ENCODE data around the gene PCDHB1.
"Not testable (repeated sequence)": the region's sequence is repeated elsewhere in the genome, so short reads cannot be mapped to it uniquely, and the experiment has no call there.

PCDHB1 gene

DNA sequence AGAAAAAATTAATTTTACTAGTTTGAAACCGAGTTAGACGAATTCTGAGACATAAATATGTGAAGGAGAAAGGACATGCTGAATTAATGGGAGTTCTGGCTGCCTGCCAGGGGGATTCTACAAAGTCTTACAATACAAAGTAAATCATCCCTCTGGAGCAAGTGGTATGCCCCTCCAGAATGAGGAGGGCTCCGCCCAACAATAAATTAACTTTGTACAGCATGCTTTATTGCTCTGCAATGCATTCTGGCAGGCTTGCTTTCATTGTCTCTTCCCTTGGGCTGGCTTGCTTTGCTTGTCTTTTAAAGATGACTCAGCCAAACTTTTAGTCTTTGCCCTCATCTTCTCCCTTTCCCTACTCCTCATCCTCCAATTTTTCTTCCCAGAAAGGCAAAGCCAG lies 11.7 kb upstream of the PCDHB1 start:
- Mint-ChIP-seq H3K36me3 (ENCODE audit: low read depth) (no peaks in the 10 kb centered on the region), H3K4me3 (no peak overlapping the region), H3K27me3 (peaks cover 19% of the 10 kb centered on the region), H3K9me3 (no peaks in the 10 kb centered on the region), H3K27ac (no peak overlapping the region), H3K4me1 (ENCODE audit: low read depth) (no peaks in the 10 kb centered on the region)

DNA sequence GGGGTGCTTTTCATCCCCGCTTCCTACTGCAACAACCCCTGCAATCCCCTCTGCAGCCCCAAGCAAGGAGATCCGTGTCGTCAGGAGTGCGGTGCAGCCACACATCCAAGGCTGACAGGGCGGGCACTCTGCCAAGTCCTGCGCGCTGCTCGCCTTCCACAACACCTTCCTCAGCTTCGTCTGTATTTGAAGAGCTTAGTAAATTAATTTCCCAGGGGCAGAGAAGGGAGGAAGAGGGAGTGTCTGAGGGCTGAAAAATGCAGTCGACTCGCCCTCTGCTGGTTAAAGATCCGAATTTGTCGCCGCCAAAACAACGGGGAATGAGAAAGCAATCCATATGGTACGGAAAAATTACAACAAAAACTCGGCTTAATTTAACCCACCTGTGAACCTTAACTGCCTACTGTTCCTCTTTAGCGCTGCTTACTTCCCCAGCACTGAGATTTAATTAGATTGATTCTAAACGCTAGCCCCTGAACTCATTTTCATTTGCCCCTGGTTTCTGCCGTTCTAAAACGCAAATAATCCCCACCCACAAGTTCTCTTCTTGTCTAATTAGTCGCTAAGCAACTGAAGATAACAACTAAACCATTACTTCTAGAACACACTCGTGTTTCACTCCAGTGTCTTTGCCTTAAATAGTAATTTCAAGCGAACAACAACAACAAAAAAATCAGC lies 10.9 kb upstream of the PCDHB1 start:
- Mint-ChIP-seq H3K27me3 (peaks cover 19% of the 10 kb centered on the region), H3K4me1 (ENCODE audit: low read depth) (no peaks in the 10 kb centered on the region), H3K27ac (no peak overlapping the region), H3K9me3 (no peaks in the 10 kb centered on the region), H3K36me3 (ENCODE audit: low read depth) (no peaks in the 10 kb centered on the region), H3K4me3 (no peak overlapping the region)

DNA sequence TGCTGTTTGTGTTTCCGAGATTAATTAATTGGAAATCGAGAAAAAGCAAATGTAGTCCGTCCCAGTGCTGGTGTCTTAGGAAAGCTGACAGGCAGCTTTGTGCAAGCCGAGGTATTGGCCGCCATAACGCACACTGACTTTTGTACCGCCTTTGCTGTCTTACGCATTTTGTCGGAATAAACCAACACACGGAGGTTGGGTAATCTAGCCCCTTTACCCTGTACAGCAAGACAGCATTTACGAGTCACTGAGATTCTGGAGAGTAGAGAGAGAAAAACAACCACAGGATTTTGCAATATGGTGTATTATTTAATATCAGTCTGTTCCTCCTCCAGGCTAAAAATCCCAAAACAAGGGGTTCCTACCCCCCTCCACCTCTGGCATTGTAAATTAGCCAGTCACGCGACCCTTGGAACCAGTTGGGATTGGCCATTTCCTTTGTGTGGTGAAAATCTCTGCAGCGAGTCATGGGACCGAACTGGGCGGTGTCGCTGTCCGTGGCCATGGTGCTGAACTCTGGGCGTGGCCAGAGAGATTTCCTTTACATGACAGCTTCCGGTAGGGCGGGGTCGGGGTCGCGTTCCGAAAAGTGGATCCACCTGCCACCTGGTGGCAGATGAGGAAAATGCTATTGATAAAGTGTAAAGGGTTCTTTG lies 10.3 kb upstream of the PCDHB1 start:
- Mint-ChIP-seq H3K9me3 (no peaks in the 10 kb centered on the region), H3K27ac (no peak overlapping the region), H3K4me3 (no peak overlapping the region), H3K27me3 (peaks cover 23% of the 10 kb centered on the region), H3K36me3 (ENCODE audit: low read depth) (no peaks in the 10 kb centered on the region), H3K4me1 (ENCODE audit: low read depth) (no peaks in the 10 kb centered on the region)

DNA sequence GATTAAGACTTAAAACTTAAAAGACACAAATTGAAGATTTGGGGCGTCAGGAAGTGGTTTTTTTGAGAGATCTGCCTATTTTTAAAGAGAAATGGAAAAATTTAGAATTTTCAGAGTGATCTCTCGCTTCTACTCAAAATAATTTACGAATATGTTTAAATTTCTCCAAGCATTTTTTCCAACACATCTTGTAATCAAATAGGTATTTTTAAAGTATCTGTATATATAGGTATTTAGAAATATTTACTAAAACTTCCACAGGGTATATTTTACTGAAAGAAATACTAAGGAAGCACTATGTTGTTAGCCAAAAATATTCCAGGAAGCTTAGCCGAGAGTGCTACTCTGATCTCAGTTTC lies 9.8 kb upstream of the PCDHB1 start:
- no peaks in the 10 kb centered on the region for H3K36me3 Mint-ChIP-seq (ENCODE audit: low read depth)
- no peaks in the 10 kb centered on the region for H3K9me3 Mint-ChIP-seq
- H3K4me3 Mint-ChIP-seq: no peak overlapping the region
- no peaks in the 10 kb centered on the region for H3K4me1 Mint-ChIP-seq (ENCODE audit: low read depth)
- H3K27me3 Mint-ChIP-seq: peaks cover 24% of the 10 kb centered on the region
- H3K27ac Mint-ChIP-seq: no peak overlapping the region

DNA sequence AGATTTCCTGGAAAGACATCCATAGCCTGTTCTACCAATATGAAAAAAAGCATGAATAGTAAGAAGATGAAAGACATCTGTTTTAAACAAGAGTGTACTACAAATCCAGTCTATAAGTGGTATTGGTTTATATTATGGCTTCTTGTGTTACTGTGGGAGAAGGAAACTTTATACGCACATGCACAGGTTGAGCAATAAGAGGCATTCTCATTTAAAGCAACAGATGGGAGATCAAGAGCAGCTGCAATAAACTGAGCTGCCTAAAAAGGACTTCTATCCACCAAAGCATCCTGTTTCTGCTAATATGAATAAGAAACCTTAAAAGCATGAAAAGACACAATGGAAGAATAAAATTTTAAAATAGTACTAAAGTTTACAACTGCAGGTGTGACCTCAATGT lies 8.6 kb upstream of the PCDHB1 start:
- H3K4me3 Mint-ChIP-seq: no peak overlapping the region
- H3K4me1 Mint-ChIP-seq (ENCODE audit: low read depth): no peaks in the 10 kb centered on the region
- H3K36me3 Mint-ChIP-seq (ENCODE audit: low read depth): no peaks in the 10 kb centered on the region
- peaks cover 23% of the 10 kb centered on the region for H3K27me3 Mint-ChIP-seq
- H3K27ac Mint-ChIP-seq: no peak overlapping the region
- H3K9me3 Mint-ChIP-seq: no peaks in the 10 kb centered on the region

DNA sequence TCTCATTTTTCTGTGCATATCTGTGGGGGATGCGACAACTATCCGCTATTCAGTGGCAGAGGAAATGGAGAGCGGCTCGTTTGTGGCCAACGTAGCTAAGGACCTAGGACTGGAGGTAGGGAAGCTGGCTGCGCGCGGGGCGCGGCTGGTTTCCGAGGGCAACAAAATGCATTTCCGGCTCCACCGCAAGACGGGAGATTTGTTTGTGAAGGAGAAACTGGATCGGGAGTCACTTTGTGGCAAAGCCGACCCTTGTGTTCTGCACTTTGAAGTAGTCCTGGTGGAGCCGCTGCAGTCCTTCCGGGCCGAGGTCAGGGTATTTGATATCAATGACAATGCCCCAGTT lies 320 bp downstream of the PCDHB1 start:
- Mint-ChIP-seq H3K4me1 (ENCODE audit: low read depth) (peaks cover 4% of the 10 kb centered on the region), H3K36me3 (ENCODE audit: low read depth) (no peaks in the 10 kb centered on the region), H3K4me3 (peak overlapping the region; percentile 15), H3K9me3 (peaks cover 16% of the 10 kb centered on the region), H3K27ac (no peak overlapping the region), H3K27me3 (peaks cover 50% of the 10 kb centered on the region)

DNA sequence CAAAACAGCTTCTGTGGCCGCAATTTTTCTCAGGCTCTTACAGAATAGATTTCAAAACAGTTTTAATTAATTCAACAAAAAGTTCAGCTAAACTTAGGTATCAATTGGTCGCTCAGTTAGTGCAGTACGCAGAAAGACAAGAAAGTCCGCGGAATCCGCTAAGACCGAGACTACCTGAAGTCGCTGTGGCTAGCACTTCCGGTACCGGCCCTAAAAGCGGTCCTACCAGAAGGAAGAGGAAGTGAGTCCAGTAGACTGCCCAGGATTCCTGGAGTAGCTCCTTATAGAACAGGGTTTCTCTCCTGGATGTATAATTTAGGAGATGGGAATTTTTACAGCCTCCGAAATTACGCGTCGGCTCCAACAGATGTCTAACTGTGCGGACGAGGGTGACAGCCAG lies 26.7 kb downstream of the PCDHB1 start:
- Mint-ChIP-seq H3K27ac (no peak overlapping the region), H3K27me3 (peaks cover 36% of the 10 kb centered on the region), H3K9me3 (peaks cover 8% of the 10 kb centered on the region), H3K4me3 (no peak overlapping the region), H3K4me1 (ENCODE audit: low read depth) (no peaks in the 10 kb centered on the region), H3K36me3 (ENCODE audit: low read depth) (no peaks in the 10 kb centered on the region)

DNA sequence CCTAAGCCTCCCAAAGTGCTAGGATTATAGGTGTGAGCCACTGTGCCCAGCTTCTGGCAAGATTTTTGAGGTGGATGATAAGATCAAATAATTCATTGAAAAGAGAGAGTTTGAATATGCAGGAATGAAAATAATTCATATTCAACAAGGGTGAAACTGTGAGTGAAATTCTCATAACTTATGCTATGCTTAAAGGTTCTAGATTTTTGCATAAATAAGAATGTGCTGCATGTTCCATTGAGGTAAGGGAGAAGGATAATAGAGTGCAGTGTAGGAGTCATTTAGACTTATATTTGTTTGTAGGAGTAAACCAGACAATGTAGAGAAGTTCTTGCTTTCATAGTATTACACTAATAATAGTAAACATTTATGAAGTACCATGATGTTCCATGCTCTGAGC lies 31.1 kb downstream of the PCDHB1 start:
- H3K36me3 Mint-ChIP-seq (ENCODE audit: low read depth): no peaks in the 10 kb centered on the region
- peaks cover 4% of the 10 kb centered on the region for H3K9me3 Mint-ChIP-seq
- H3K4me1 Mint-ChIP-seq (ENCODE audit: low read depth): peaks cover 5% of the 10 kb centered on the region
- H3K27me3 Mint-ChIP-seq: peaks cover 49% of the 10 kb centered on the region
- H3K4me3 Mint-ChIP-seq: no peak overlapping the region
- no peak overlapping the region for H3K27ac Mint-ChIP-seq

DNA sequence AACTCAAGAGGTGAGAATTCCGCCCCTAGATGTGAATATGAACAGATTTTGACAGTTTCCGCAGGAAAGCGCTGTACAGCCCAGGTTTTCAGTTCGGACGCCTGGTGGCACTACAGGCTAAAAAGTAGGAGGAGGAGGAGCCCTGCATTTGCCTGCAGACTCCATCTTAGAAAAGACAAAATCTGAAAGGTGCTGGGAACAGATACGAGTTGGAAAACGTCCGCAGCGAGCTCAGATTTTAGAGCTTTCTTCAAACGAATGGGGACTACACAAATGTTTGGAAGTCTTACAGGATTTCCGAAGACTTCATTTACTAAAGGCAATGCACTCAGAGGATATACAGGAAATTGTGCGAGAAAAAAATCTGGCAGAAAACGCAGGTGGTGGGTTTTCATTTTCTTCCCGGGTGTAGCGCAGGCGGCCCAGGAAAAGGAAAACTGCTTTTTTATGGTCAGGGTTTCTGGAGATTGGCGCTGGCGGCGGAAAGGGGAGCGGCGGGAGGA lies 33.4 kb downstream of the PCDHB1 start:
- Mint-ChIP-seq H3K27me3 (peaks cover 40% of the 10 kb centered on the region), H3K4me1 (ENCODE audit: low read depth) (peaks cover 5% of the 10 kb centered on the region), H3K27ac (no peak overlapping the region), H3K4me3 (peak overlapping the region; percentile 76), H3K9me3 (no peaks in the 10 kb centered on the region), H3K36me3 (ENCODE audit: low read depth) (no peaks in the 10 kb centered on the region)

DNA sequence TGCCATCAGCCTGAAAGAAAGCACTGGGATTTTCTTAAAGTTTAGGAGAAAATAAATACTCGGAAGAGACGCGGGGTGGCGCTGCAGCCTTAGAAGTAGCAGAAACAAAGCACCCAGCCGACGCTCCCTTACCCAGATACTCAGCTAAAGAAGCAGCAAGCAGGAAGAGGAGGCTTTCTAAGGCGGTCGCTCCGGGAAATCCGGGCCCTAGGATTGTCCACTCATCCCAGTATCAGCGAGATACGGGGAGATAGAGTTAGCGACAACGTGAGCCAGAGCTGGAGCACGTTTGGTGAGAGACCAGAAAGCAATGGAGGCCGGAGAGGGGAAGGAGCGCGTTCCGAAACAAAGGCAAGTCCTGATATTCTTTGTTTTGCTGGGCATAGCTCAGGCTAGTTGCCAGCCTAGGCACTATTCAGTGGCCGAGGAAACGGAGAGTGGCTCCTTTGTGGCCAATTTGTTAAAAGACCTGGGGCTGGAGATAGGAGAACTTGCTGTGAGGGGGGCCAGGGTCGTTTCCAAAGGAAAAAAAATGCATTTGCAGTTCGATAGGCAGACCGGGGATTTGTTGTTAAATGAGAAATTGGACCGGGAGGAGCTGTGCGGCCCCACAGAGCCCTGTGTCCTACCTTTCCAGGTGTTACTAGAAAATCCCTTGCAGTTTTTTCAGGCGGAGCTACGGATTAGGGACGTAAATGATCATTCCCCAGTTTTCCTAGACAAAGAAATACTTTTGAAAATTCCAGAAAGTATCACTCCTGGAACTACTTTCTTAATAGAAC lies 43.5 kb downstream of the PCDHB1 start, which contains the start of gene PCDHB2:
PCDHB2 (plus strand) TSS at position 135 of the 782 bp plus-strand sequence; CDS start at position 311, 176 bp downstream.
- Mint-ChIP-seq H3K4me3 (no peak within 1 kb of the TSS), H3K36me3 (ENCODE audit: low read depth) (peaks cover 9% of the 10 kb centered on the region), H3K27me3 (peaks cover 48% of the 10 kb centered on the region), H3K4me1 (ENCODE audit: low read depth) (no peaks in the 10 kb centered on the region), H3K27ac (no peak within 1 kb of the TSS), H3K9me3 (peaks cover 25% of the 10 kb centered on the region)

DNA sequence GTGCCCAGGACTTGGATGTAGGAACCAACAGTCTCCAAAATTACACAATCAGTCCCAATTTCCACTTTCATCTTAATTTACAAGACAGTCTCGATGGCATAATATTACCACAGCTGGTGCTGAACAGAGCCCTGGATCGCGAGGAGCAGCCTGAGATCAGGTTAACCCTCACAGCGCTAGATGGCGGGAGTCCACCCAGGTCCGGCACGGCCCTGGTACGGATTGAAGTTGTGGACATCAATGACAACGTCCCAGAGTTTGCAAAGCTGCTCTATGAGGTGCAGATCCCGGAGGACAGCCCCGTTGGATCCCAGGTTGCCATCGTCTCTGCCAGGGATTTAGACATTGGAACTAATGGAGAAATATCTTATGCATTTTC lies 44.1 kb downstream of the PCDHB1 start:
- Mint-ChIP-seq H3K9me3 (peaks cover 26% of the 10 kb centered on the region), H3K4me1 (ENCODE audit: low read depth) (no peaks in the 10 kb centered on the region), H3K4me3 (no peak overlapping the region), H3K36me3 (ENCODE audit: low read depth) (peaks cover 9% of the 10 kb centered on the region), H3K27ac (no peak overlapping the region), H3K27me3 (peaks cover 51% of the 10 kb centered on the region)

DNA sequence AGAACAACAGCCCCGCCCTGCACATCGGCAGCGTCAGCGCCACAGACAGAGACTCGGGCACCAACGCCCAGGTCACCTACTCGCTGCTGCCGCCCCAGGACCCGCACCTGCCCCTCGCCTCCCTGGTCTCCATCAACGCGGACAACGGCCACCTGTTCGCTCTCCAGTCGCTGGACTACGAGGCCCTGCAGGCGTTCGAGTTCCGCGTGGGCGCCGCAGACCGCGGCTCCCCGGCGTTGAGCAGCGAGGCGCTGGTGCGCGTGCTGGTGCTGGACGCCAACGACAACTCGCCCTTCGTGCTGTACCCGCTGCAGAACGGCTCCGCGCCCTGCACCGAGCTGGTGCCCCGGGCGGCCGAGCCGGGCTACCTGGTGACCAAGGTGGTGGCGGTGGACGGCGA lies 45.0 kb downstream of the PCDHB1 start:
- H3K27ac Mint-ChIP-seq; H3K36me3 Mint-ChIP-seq (ENCODE audit: low read depth); H3K4me1 Mint-ChIP-seq (ENCODE audit: low read depth); H3K4me3 Mint-ChIP-seq: not testable (repeated sequence)
- peaks cover 26% of the 10 kb centered on the region for H3K9me3 Mint-ChIP-seq
- H3K27me3 Mint-ChIP-seq: peaks cover 59% of the 10 kb centered on the region

DNA sequence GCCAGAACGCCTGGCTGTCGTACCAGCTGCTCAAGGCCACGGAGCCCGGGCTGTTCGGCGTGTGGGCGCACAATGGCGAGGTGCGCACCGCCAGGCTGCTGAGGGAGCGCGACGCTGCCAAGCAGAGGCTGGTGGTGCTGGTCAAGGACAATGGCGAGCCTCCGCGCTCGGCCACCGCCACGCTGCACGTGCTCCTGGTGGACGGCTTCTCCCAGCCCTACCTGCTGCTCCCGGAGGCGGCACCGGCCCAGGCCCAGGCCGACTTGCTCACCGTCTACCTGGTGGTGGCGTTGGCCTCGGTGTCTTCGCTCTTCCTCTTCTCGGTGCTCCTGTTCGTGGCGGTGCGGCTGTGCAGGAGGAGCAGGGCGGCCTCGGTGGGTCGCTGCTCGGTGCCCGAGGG lies 45.4 kb downstream of the PCDHB1 start:
- not testable (repeated sequence) for H3K36me3 Mint-ChIP-seq (ENCODE audit: low read depth); H3K27ac Mint-ChIP-seq; H3K4me3 Mint-ChIP-seq; H3K4me1 Mint-ChIP-seq (ENCODE audit: low read depth)
- H3K9me3 Mint-ChIP-seq: peaks cover 30% of the 10 kb centered on the region
- H3K27me3 Mint-ChIP-seq: peaks cover 63% of the 10 kb centered on the region

DNA sequence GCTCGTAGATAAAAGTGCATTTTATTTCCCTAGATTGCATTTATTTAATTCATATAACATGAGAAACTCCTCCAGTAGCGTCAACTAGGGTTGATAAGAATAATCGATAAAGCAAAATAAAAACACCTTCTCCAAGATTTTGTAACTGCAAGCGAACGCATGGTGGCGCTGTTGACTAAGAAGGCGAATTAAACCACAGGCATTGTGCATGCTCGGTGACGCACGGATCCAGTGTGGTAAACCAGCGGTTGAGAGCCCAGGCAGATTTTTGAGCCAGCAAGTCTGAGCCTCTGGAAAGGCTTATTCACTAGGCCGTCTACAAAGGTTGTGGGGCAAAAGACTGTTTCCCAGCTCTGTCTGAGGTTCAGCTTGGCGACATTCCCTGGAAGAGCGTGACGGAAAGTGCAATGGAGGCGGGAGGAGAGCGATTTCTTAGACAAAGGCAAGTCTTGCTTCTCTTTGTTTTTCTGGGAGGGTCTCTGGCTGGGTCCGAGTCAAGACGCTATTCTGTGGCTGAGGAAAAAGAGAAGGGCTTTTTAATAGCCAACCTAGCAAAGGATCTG lies 49.1 kb downstream of the PCDHB1 start, which contains the start of gene PCDHB3:
PCDHB3 (plus strand) TSS at position 231 of the 563 bp plus-strand sequence; CDS start at position 408, 177 bp downstream.
- no peak within 1 kb of the TSS for H3K27ac Mint-ChIP-seq
- peaks cover 58% of the 10 kb centered on the region for H3K27me3 Mint-ChIP-seq
- H3K9me3 Mint-ChIP-seq: peaks cover 18% of the 10 kb centered on the region
- peaks cover 7% of the 10 kb centered on the region for H3K36me3 Mint-ChIP-seq (ENCODE audit: low read depth)
- no peaks in the 10 kb centered on the region for H3K4me1 Mint-ChIP-seq (ENCODE audit: low read depth)
- no peak within 1 kb of the TSS for H3K4me3 Mint-ChIP-seq

DNA sequence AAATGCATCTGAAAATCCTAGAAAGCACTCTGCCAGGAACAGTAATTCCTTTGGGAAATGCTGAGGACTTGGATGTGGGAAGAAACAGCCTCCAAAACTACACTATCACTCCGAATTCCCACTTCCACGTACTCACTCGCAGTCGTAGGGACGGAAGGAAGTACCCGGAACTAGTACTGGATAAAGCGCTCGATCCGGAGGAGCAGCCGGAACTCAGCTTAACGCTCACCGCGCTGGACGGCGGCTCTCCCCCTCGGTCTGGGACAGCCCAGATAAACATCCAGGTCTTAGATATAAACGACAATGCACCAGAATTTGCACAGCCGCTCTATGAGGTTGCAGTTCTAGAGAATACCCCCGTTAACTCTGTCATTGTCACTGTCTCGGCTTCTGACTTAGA lies 49.9 kb downstream of the PCDHB1 start:
- H3K27me3 Mint-ChIP-seq: peaks cover 53% of the 10 kb centered on the region
- H3K9me3 Mint-ChIP-seq: peaks cover 12% of the 10 kb centered on the region
- H3K27ac Mint-ChIP-seq: no peak overlapping the region
- no peaks in the 10 kb centered on the region for H3K4me1 Mint-ChIP-seq (ENCODE audit: low read depth)
- no peaks in the 10 kb centered on the region for H3K36me3 Mint-ChIP-seq (ENCODE audit: low read depth)
- H3K4me3 Mint-ChIP-seq: no peak overlapping the region
